ENCODE results near the gene PCDHGA6. TPM values are rescaled to one million over a fixed set of nuclear protein-coding genes. Genes with fewer than 3 reads are reported as not detected.
"Not testable (repeated sequence)": the region's sequence is repeated elsewhere in the genome, so short reads cannot be mapped to it uniquely, and the experiment has no call there.

Gene PCDHGA6
- total RNA-seq, 1 donor from 2014 or later = 1.4 TPM

- H2AFZ ChIP-seq (replicated peaks) = no peak within 1 kb of the TSS
- no peak within 1 kb of the TSS for H3K4me3 Mint-ChIP-seq
- no peak within 1 kb of the TSS for H3K4me3 ChIP-seq
- no peaks in the 10 kb centered on the region for H3K27me3 ChIP-seq
- H3K4me1 Mint-ChIP-seq = no peaks in the 10 kb centered on the region
- peaks cover 44% of the 10 kb centered on the region for H3K9me3 Mint-ChIP-seq
- peaks cover 4% of the 10 kb centered on the region for H3K36me3 ChIP-seq
- no peaks in the 10 kb centered on the region for H3K4me1 ChIP-seq
- H3K27me3 Mint-ChIP-seq (ENCODE audit: insufficient read depth, low read depth) = peaks cover 6% of the 10 kb centered on the region
- no peak within 1 kb of the TSS for H3K9ac ChIP-seq
- H3K27ac Mint-ChIP-seq = no peak within 1 kb of the TSS
- TF ChIP-seq EZH2phosphoT487 (IDR thresholded peaks at IDR 0.05) (no peak), CTCF (IDR thresholded peaks at IDR 0.05) (peak; percentile 33), EZH2 (IDR thresholded peaks at IDR 0.05) (no peak)
- no peaks in the 10 kb centered on the region for H3K36me3 Mint-ChIP-seq
- no peaks in the 10 kb centered on the region for H3K79me2 ChIP-seq (ENCODE audit: low read depth)
- peak; percentile 13 for DNase-seq (ENCODE audit: low spot score)
- H4K20me1 ChIP-seq (ENCODE audit: low read depth) = no peaks in the 10 kb centered on the region
- H3K4me2 ChIP-seq = no peak within 1 kb of the TSS
- peaks cover 6% of the 10 kb centered on the region for H3K9me3 ChIP-seq (ENCODE audit: low read depth)
- H3F3A ChIP-seq (ENCODE audit: low read depth) = no peaks in the 10 kb centered on the region
- no peak within 1 kb of the TSS for H3K27ac ChIP-seq
Measured at GRCh38 chr5:141330299-141331080, 43.2 kb upstream of the PCDHGA6 start, which contains the start of gene PCDHGA1. Gene PCDHGA1, plus strand, starts transcription at chr5:141330514.

GRCh38 chr5:141332571-141332970, 41.1 kb upstream of the PCDHGA6 start:
- H3K4me2 ChIP-seq; H3K4me1 Mint-ChIP-seq; H2AFZ ChIP-seq (replicated peaks); H3K79me2 ChIP-seq (ENCODE audit: low read depth); H3K9ac ChIP-seq; H3K27me3 Mint-ChIP-seq (ENCODE audit: insufficient read depth, low read depth); H3K27ac Mint-ChIP-seq; H3K4me1 ChIP-seq; H3K27me3 ChIP-seq; H3K36me3 ChIP-seq; H3K4me3 Mint-ChIP-seq; DNase-seq (ENCODE audit: low spot score); H3K27ac ChIP-seq; H3F3A ChIP-seq (ENCODE audit: low read depth); H3K4me3 ChIP-seq; H3K36me3 Mint-ChIP-seq; H4K20me1 ChIP-seq (ENCODE audit: low read depth); H3K9me3 ChIP-seq (ENCODE audit: low read depth): not testable (repeated sequence)
- H3K9me3 Mint-ChIP-seq = peaks cover 42% of the 10 kb centered on the region

- Histone ChIP-seq H4K20me1 (ENCODE audit: low read depth) (no peaks in the 10 kb centered on the region), H3K27me3 (no peaks in the 10 kb centered on the region), H2AFZ (replicated peaks) (no peak within 1 kb of the TSS), H3F3A (ENCODE audit: low read depth) (no peaks in the 10 kb centered on the region), H3K4me1 (no peaks in the 10 kb centered on the region), H3K79me2 (ENCODE audit: low read depth) (no peaks in the 10 kb centered on the region), H3K9me3 (ENCODE audit: low read depth) (peaks cover 17% of the 10 kb centered on the region), H3K4me2 (no peak within 1 kb of the TSS), H3K27ac (no peak within 1 kb of the TSS), H3K4me3 (no peak within 1 kb of the TSS), H3K9ac (no peak within 1 kb of the TSS), H3K36me3 (no peaks in the 10 kb centered on the region)
- peaks cover 7% of the 10 kb centered on the region for H3K27me3 Mint-ChIP-seq (ENCODE audit: insufficient read depth, low read depth)
- peak; percentile 54 for DNase-seq (ENCODE audit: low spot score)
- peaks cover 50% of the 10 kb centered on the region for H3K9me3 Mint-ChIP-seq
- TF ChIP-seq EZH2 (IDR thresholded peaks at IDR 0.05) (no peak), CTCF (IDR thresholded peaks at IDR 0.05) (peak; percentile 53)
- no peaks in the 10 kb centered on the region for H3K4me1 Mint-ChIP-seq
- no peak within 1 kb of the TSS for H3K27ac Mint-ChIP-seq
- H3K36me3 Mint-ChIP-seq = peaks cover 1% of the 10 kb centered on the region
- H3K4me3 Mint-ChIP-seq = no peak within 1 kb of the TSS
Measured at GRCh38 chr5:141338538-141339306, 35.0 kb upstream of the PCDHGA6 start, which contains the start of gene PCDHGA2. Gene PCDHGA2, plus strand, starts transcription at chr5:141338760.

- H3K36me3 Mint-ChIP-seq; H3K4me3 Mint-ChIP-seq; H3K36me3 ChIP-seq; H3K27ac ChIP-seq; H3K27me3 Mint-ChIP-seq (ENCODE audit: insufficient read depth, low read depth); H3K4me3 ChIP-seq; H3K27ac Mint-ChIP-seq; H3K4me2 ChIP-seq; DNase-seq (ENCODE audit: low spot score); H3K79me2 ChIP-seq (ENCODE audit: low read depth); H3K9ac ChIP-seq; H3K4me1 ChIP-seq; H3K4me1 Mint-ChIP-seq; H4K20me1 ChIP-seq (ENCODE audit: low read depth); H3F3A ChIP-seq (ENCODE audit: low read depth); H2AFZ ChIP-seq (replicated peaks); H3K27me3 ChIP-seq: not testable (repeated sequence)
- peaks cover 53% of the 10 kb centered on the region for H3K9me3 Mint-ChIP-seq
- H3K9me3 ChIP-seq (ENCODE audit: low read depth) = peaks cover 18% of the 10 kb centered on the region
Measured at GRCh38 chr5:141340781-141341354, 32.8 kb upstream of the PCDHGA6 start.

All from neural progenitor cell (in vitro differentiated cells).